B cell (primary cell): ENCODE measurements around the gene SLC9A9.

ENCODE experiments used
- EZH2 ChIP-seq: IDR thresholded peaks from 2 replicates; pipeline ENCODE4 v1.6.1; 2012; ENCODE audit warnings: borderline replicate concordance, low read depth, mild to moderate bottlenecking, moderate library complexity, low read length; ENCODE audit not compliant: insufficient read depth, poor library complexity, severe bottlenecking
- TF ChIP-seq, protein P1 (sequence below): fragments of 200-600 bp; IDR thresholded peaks from one replicate; pipeline ENCODE4 v1.8.0; 2022; ENCODE audit warnings: antibody characterized with exemption, mild to moderate bottlenecking

DNA sequence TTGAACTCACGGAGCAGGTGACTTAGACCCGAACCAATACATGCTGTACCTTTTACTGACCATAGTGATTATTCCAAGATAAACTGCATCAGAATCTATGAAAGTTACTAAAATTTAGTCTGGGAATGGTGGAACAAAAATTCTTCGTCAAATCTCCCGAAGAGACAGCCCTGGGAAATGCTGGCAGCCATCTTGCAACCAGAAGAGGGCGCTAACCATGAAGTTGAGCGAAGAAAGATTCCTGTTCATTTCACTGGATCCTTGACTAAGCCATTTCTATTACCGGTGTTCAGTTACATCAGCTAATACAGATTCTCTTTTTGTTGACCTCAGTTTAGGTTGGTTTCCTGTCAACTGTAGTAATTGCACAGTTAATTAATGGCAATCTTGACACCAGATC is 199.6 kb downstream of the SLC9A9 start:
- TF ChIP-seq, protein P1, sequence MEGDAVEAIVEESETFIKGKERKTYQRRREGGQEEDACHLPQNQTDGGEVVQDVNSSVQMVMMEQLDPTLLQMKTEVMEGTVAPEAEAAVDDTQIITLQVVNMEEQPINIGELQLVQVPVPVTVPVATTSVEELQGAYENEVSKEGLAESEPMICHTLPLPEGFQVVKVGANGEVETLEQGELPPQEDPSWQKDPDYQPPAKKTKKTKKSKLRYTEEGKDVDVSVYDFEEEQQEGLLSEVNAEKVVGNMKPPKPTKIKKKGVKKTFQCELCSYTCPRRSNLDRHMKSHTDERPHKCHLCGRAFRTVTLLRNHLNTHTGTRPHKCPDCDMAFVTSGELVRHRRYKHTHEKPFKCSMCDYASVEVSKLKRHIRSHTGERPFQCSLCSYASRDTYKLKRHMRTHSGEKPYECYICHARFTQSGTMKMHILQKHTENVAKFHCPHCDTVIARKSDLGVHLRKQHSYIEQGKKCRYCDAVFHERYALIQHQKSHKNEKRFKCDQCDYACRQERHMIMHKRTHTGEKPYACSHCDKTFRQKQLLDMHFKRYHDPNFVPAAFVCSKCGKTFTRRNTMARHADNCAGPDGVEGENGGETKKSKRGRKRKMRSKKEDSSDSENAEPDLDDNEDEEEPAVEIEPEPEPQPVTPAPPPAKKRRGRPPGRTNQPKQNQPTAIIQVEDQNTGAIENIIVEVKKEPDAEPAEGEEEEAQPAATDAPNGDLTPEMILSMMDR: no peak
- no peak for TF ChIP-seq EZH2
